ENCODE results near the gene NDP.

NDP gene

GRCh38 chrX:43974100-43974475 is 898 bp upstream of the NDP start:
- DNase-seq (ENCODE audit: low read depth), result no peak
- TF ChIP-seq, protein P1, sequence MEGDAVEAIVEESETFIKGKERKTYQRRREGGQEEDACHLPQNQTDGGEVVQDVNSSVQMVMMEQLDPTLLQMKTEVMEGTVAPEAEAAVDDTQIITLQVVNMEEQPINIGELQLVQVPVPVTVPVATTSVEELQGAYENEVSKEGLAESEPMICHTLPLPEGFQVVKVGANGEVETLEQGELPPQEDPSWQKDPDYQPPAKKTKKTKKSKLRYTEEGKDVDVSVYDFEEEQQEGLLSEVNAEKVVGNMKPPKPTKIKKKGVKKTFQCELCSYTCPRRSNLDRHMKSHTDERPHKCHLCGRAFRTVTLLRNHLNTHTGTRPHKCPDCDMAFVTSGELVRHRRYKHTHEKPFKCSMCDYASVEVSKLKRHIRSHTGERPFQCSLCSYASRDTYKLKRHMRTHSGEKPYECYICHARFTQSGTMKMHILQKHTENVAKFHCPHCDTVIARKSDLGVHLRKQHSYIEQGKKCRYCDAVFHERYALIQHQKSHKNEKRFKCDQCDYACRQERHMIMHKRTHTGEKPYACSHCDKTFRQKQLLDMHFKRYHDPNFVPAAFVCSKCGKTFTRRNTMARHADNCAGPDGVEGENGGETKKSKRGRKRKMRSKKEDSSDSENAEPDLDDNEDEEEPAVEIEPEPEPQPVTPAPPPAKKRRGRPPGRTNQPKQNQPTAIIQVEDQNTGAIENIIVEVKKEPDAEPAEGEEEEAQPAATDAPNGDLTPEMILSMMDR (IDR thresholded peaks at IDR 0.05; ENCODE audit: insufficient read depth, low read depth, low read length, missing control alignments), result no peak
- no peak overlapping the region for H3K4me3 ChIP-seq (ENCODE audit: low read depth, low read length)

DNA sequence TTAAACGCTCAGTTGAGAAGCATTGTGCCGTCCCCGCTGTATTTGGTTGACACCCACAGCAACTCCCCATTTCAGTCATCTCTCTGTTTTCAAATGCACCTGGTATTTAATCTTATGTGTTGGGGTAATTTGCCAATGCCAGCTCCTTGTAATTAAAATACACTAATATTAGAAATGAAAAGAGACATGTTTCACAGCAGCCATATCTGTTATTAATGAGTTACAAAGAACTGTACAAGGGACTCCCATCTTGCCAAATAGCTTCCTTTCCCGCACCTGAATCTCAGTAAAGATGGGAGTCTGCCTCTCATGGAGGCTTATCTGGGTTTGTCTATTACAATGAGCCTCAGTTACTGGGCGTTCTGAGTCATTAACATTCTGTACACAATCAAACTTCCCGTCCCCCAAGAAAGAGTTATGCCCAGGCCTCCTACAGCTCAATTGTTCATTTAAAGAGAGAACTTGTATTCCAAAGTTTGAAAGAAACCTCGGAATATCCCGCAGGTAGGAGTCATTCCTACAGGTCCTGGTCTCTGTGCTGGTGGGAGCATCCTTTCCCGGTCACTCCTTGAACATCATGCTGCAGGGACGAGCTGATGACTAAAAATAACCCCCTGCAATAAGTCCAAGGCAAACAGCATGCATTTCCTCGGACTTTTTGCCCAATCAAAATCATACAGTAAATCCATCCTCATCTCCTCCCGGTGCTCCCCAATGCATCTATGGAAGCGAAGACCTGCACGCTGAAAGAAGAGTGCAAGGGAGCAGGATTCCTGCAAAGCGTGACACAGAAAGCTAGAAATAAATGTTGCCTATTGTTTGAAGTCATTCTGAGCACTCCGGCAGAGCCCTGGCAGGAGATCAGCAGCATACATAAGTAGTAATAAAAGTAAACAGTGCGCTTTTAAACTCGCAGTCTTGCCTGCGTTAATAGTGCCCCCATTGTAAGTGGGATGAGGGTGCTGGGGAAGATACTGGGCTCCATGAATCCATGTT is 926 bp downstream of the NDP start:
- no peak for DNase-seq (ENCODE audit: low read depth)
- TF ChIP-seq, protein P1 (IDR thresholded peaks at IDR 0.05; ENCODE audit: insufficient read depth, low read depth, low read length, missing control alignments), result no peak
- H3K4me3 ChIP-seq (ENCODE audit: low read depth, low read length), result no peak overlapping the region

GRCh38 chrX:43970528-43970927 is 2.7 kb downstream of the NDP start:
- no peak overlapping the region for H3K4me3 ChIP-seq (ENCODE audit: low read depth, low read length)
- DNase-seq (ENCODE audit: low read depth), result no peak
- TF ChIP-seq, protein P1 (IDR thresholded peaks at IDR 0.05; ENCODE audit: insufficient read depth, low read depth, low read length, missing control alignments), result no peak

DNA sequence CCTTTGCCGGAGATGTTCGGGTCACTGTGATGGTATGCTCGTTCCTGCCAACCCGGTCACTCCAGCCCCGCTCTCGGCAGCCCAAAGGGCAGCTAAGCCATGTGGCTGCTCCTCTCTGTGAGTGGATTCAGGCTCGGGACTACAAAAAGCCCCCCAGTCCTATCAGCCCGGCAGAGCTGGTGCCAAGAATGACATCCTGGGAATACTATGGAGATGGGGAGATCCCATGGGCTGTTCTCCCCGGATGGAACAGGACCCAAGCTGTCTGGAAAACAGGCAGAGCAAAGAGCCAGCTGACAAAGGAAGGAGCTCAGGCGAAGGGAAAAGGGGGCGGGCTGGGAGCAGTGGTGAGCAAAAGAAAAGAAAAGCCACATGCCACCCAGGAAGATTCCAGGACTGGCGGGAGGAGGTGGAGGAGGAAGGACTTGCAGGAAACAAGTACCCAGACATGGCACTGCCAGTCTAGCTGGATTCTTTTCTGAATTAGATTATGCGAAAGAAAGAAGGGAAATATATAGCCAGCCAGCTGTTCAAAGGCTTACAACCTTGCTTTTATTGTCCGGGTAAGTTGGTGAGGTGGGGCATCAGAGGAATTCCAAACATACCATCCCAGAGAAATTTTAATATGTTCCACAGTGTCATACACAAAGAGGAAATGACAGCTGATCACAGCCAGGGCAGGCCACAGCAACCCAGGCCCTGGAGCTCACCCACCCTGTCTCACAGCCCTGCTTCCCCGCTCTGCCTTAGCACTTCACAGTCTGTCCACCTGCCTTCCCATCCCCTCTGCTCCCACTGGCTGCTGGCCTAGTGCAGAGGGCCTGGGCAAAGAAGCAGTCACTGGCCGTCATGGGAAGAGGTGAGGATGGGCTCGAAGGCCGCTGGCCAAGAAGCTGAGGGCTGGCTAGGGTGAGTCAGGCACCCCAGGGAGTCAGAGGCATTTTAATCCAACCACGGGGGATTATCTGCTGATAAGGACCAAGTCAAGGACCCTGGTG is 3.4 kb downstream of the NDP start:
- TF ChIP-seq, protein P1 (IDR thresholded peaks at IDR 0.05; ENCODE audit: insufficient read depth, low read depth, low read length, missing control alignments), result no peak
- no peak for DNase-seq (ENCODE audit: low read depth)
- H3K4me3 ChIP-seq (ENCODE audit: low read depth, low read length), result no peak overlapping the region

DNA sequence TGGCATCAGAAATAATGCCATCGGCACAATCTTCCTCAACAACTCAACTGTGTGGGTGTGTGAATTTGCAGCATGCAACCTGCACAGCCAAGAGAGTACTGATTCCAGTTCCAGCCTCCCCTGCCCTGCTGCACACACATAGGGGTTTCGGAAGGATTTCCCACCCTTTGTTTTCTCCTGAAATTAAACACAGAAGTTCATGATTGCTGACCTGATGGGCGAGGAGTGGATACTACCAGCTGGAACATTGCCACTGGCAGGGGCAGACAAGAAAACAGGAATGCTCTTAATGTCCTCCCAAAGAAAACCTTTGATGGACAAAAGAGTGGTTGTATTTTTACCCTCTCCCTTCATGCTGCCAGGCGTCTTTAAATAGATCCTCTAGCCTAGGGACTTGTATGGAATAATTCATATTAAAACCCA is 4.8 kb downstream of the NDP start:
- TF ChIP-seq, protein P1 (IDR thresholded peaks at IDR 0.05; ENCODE audit: insufficient read depth, low read depth, low read length, missing control alignments), result no peak
- H3K4me3 ChIP-seq (ENCODE audit: low read depth, low read length), result no peak overlapping the region
- no peak for DNase-seq (ENCODE audit: low read depth)

DNA sequence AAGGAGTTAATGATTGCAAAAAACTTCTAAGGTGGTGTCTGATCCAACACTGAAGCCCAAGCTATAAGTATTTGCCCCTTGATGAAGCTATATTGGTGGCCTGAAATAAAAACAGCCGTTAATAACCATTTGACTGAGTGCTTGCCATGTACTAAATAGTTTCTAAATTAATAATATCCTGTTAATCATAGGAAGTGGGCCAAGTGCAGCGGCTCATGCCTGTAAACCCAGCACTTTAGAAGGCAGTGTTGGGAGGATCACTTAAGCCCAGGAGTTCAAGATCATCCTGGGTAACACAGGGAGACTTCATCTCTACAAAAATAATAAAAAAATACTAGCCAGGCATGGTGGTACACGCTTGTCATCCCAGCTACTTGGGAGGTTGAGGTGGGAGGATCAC is 8.3 kb downstream of the NDP start:
- TF ChIP-seq, protein P1 (IDR thresholded peaks at IDR 0.05; ENCODE audit: insufficient read depth, low read depth, low read length, missing control alignments), result no peak
- DNase-seq (ENCODE audit: low read depth), result no peak
- no peak overlapping the region for H3K4me3 ChIP-seq (ENCODE audit: low read depth, low read length)

All from GM12865 (cell line).